GM10248 (cell line): ENCODE results near the gene CPLX4.

Experiments
- CTCF ChIA-PET: fragments of 300-600 bp; sonication (Branson Sonifier 250); formaldehyde crosslinking; extraction: SDS; loops from one replicate; lab custom pipeline; 2021; ENCODE audit warnings: antibody characterized with exemption; lab: Yijun Ruan, JAX
- POLR2A ChIA-PET: fragments of 350-650 bp; sonication (Branson Sonifier 250); formaldehyde crosslinking; extraction: SDS; loops from one replicate; lab custom pipeline; 2020; ENCODE audit warnings: antibody characterized with exemption; lab: Yijun Ruan, JAX
- DNase-seq: peaks from one replicate; pipeline ENCODE4 v3.0.0; 2012; ENCODE audit errors: extremely low spot score
- TF ChIP-seq, protein P1 (sequence below): IDR thresholded peaks from 2 replicates; pipeline ENCODE4 v1.5.1; 2012; ENCODE audit warnings: mild to moderate bottlenecking, low read depth; ENCODE audit errors: extremely low read depth, missing control alignments, control extremely low read depth

CPLX4 gene

DNA sequence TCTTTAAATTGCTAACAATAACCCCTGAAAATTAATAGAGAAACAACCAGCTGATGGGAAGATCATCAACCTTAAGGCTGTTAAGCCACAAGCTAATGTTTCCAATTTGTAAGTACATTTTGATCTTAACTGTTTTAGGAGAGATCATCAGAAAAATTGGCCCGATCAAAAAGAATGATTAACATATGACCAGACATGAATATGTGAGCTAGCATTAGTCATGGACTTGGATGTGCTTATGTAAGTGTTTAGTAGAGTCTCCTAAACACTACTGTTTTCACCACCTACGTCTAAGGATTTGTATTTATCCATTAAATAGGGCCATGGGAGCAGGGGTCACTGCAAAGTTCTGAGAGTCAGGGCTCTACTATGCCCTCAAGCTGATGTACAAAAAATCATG, 36.3 kb upstream of the CPLX4 start:
- DNase-seq, result no peak
- CTCF ChIA-PET, result interaction anchor here (0.8 to 2.7 kb wide), 5 partner anchors 10 to 48 kb away, joined by 3 to 18 read pairs (median 12); no protein-coding TSS in a partner anchor
- TF ChIP-seq, protein P1, sequence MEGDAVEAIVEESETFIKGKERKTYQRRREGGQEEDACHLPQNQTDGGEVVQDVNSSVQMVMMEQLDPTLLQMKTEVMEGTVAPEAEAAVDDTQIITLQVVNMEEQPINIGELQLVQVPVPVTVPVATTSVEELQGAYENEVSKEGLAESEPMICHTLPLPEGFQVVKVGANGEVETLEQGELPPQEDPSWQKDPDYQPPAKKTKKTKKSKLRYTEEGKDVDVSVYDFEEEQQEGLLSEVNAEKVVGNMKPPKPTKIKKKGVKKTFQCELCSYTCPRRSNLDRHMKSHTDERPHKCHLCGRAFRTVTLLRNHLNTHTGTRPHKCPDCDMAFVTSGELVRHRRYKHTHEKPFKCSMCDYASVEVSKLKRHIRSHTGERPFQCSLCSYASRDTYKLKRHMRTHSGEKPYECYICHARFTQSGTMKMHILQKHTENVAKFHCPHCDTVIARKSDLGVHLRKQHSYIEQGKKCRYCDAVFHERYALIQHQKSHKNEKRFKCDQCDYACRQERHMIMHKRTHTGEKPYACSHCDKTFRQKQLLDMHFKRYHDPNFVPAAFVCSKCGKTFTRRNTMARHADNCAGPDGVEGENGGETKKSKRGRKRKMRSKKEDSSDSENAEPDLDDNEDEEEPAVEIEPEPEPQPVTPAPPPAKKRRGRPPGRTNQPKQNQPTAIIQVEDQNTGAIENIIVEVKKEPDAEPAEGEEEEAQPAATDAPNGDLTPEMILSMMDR, result no peak
- POLR2A ChIA-PET, result interaction anchor here (0.7 kb wide), 1 partner anchor 29 kb away, joined by 3 read pairs; no protein-coding TSS in a partner anchor

GRCh38 chr18:59353079-59353680, 34.7 kb upstream of the CPLX4 start:
- DNase-seq, result no peak
- ChIA-PET POLR2A (no interaction called here), CTCF (interaction anchor here (0.6 to 2.9 kb wide), 5 partner anchors 10 to 50 kb away, joined by 3 to 12 read pairs (median 5); no protein-coding TSS in a partner anchor)
- TF ChIP-seq, protein P1, result no peak

GRCh38 chr18:59352250-59352855, 33.9 kb upstream of the CPLX4 start:
- CTCF ChIA-PET, result interaction anchor here (0.8 to 2.9 kb wide), 8 partner anchors 9 to 50 kb away, joined by 3 to 12 read pairs (median 5); no protein-coding TSS in a partner anchor
- POLR2A ChIA-PET, result no interaction called here
- DNase-seq, result no peak
- TF ChIP-seq, protein P1, result no peak

DNA sequence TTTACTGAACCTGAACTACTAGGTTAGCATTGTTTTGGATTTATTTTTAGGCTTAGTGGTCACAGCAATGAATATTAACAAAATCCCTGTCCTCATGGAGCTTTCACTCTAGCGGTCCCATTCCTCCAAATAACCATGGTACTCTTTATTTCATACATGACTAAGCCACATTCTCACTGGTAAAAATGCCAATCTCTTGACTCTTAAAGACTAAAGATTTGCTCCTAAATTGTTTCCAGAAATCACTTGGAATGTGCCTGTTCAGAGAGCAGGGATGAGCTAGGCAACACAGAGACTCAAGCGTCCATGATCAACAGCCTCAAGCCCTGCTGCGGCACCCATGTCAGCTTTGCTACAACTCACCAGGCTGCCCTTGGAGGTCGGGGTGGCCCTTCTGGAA, 27.1 kb upstream of the CPLX4 start:
- ChIA-PET CTCF (interaction anchor here (0.8 to 1.3 kb wide), 2 partner anchors 9 to 11 kb away, joined by 3 read pairs; no protein-coding TSS in a partner anchor), POLR2A (no interaction called here)
- no peak for DNase-seq
- TF ChIP-seq, protein P1, result no peak

DNA sequence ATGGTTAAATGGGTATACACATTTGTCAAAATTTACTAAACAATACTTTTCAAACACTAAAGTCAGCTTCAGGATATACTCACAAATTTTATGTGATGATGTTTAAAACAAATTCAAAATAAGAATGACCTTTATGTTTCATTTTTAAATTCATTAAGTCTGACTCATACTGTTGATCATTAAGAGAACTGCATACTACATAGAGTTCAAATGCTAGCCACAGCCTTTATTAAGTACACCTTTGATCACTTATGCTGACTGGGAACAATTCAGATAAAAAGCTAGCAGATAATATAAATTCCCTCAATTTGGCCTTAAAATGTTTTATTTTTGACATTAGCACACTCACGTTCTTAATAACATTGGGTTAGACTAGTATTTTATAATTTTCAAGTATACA, 26.5 kb upstream of the CPLX4 start:
- CTCF ChIA-PET, result interaction anchor here (0.8 to 1.3 kb wide), 2 partner anchors 10 kb away, joined by 3 read pairs; no protein-coding TSS in a partner anchor
- TF ChIP-seq, protein P1, result no peak
- POLR2A ChIA-PET, result no interaction called here
- DNase-seq, result no peak

- POLR2A ChIA-PET, result interaction anchor here (0.6 kb wide), 1 partner anchor 950 kb away, joined by 3 read pairs; no protein-coding TSS in a partner anchor
- TF ChIP-seq, protein P1, result no peak
- no peak for DNase-seq
- CTCF ChIA-PET, result interaction anchor here (1.3 to 1.5 kb wide), 2 partner anchors 9 to 12 kb away, joined by 4 to 5 read pairs; no protein-coding TSS in a partner anchor
These were observed 25.5 kb upstream of the CPLX4 start for GRCh38 chr18:59343926-59344325.
